GM12878 (cell line): Measurements from ENCODE around the gene PTGES2. TPM values are rescaled to one million over a fixed set of nuclear protein-coding genes. Genes with fewer than 3 reads are reported as not detected.

ENCODE experiments used
- ATAC-seq: fragments of 200-7000 bp; cut with Tn5 transposase; 3 replicates; pipeline ENCODE4 v1.9.1; 2020; ENCODE audit warnings: mild to moderate bottlenecking, moderate library complexity
- BruUV-seq: library from RNA; stranded (reverse); fragments of 400-500 nt; replicated peaks from 2 replicates; lab custom pipeline; 2021; lab: Mats Ljungman, UMichigan
- CTCF ChIA-PET: fragments of 300-600 bp; sonication (Branson Sonifier 250); formaldehyde crosslinking; extraction: SDS; loops from one replicate; lab custom pipeline; 2021; ENCODE audit warnings: inconsistent platforms; lab: Yijun Ruan, JAX
- POLR2A ChIA-PET: fragments of 350-600 bp; formaldehyde crosslinking; extraction: SDS; loops from one replicate; lab custom pipeline; 2021; ENCODE audit warnings: inconsistent platforms; lab: Charles Lee
- RAD21 ChIA-PET: fragments of 300-600 bp; sonication (Branson Sonifier 250); formaldehyde crosslinking; loops from one replicate; lab custom pipeline; 2023; ENCODE audit warnings: antibody characterized with exemption; ENCODE audit not compliant: unreplicated experiment; lab: Charles Lee
- SMC1A ChIA-PET: fragments of 300-600 bp; sonication (Branson Sonifier 250); formaldehyde crosslinking; loops from one replicate; lab custom pipeline; 2023; ENCODE audit not compliant: unreplicated experiment, uncharacterized antibody; lab: Charles Lee
- DNase-seq: peaks from one replicate; pipeline ENCODE4 v3.0.0-alpha.2; 2011; ENCODE audit warnings: low read depth, low spot score
- FAIRE-seq: peaks from 3 replicates; lab custom pipeline; 2011; peaks lifted over from hg19 to GRCh38; lab: Jason Lieb, UNC
- H2AFZ ChIP-seq: 2 replicates; pipeline ENCODE4 v1.6.0; 2011; ENCODE audit warnings: low read depth, low read length, control low read depth; ENCODE audit not compliant: control insufficient read depth
- H3K27ac ChIP-seq: 2 replicates; pipeline ENCODE4 v1.5.1; 2011; ENCODE audit warnings: control low read depth; ENCODE audit not compliant: control insufficient read depth, insufficient read depth
- H3K27me3 ChIP-seq, 2 experiments: replicated peaks in 1 of 2; 2 replicates each; pipeline versions ENCODE4 v1.6.0 to v1.6.1; 2011; ENCODE audit warnings: low read length in 1 of 2; ENCODE audit not compliant: control insufficient read depth in 2 of 2, insufficient read depth in 2 of 2
- H3K36me3 ChIP-seq, 2 experiments: 2 replicates each; pipeline ENCODE4 v1.5.1; 2011; ENCODE audit warnings: low read length in 1 of 2; ENCODE audit not compliant: control insufficient read depth in 2 of 2, insufficient read depth in 2 of 2
- H3K4me1 ChIP-seq: 2 replicates; pipeline ENCODE4 v1.6.1; 2011; ENCODE audit warnings: mild to moderate bottlenecking, low read length, moderate library complexity, mixed read lengths; ENCODE audit not compliant: control insufficient read depth, insufficient read depth
- H3K4me2 ChIP-seq: 2 replicates; pipeline ENCODE4 v1.6.0; 2011; ENCODE audit warnings: control low read depth; ENCODE audit not compliant: control insufficient read depth, insufficient read depth
- H3K4me3 ChIP-seq: fragments of 200-600 bp; sonication (generic); 2 replicates; pipeline ENCODE4 v1.5.1; 2016
- H3K79me2 ChIP-seq: 2 replicates; pipeline ENCODE4 v1.6.0; 2011; ENCODE audit warnings: low read length; ENCODE audit not compliant: control insufficient read depth, insufficient read depth
- H3K9ac ChIP-seq: 2 replicates; pipeline ENCODE4 v1.8.0; 2011; ENCODE audit warnings: low read length, control low read depth, mixed read lengths; ENCODE audit not compliant: control insufficient read depth, insufficient read depth
- H3K9me3 ChIP-seq: replicated peaks from 3 replicates; pipeline ENCODE4 v1.5.1; 2011; ENCODE audit warnings: mild to moderate bottlenecking, low read length; ENCODE audit not compliant: control insufficient read depth, insufficient read depth
- H4K20me1 ChIP-seq: 2 replicates; pipeline ENCODE4 v1.6.0; 2011; ENCODE audit not compliant: control insufficient read depth, insufficient read depth
- BCL11A ChIP-seq: IDR thresholded peaks from 2 replicates; pipeline ENCODE4 v1.6.1; 2011; ENCODE audit warnings: low read depth, low read length
- CEBPB ChIP-seq, 2 experiments: fragments of 150-350 bp in 1 of 2; IDR thresholded peaks; 2 replicates each; pipeline ENCODE4 v1.6.1; 2012 to 2014; ENCODE audit warnings: low read depth in 2 of 2, low read length in 2 of 2, borderline replicate concordance in 1 of 2, inconsistent platforms in 1 of 2
- HDGF ChIP-seq: fragments of 450-650 bp; IDR thresholded peaks from 2 replicates; pipeline ENCODE4 v1.6.1; 2016; ENCODE audit warnings: antibody characterized with exemption
- YY1 ChIP-seq: IDR thresholded peaks from 2 replicates; pipeline ENCODE4 v1.6.1; 2011; ENCODE audit warnings: low read depth, mild to moderate bottlenecking, low read length
- ZNF622 ChIP-seq: fragments of 450-650 bp; IDR thresholded peaks from 2 replicates; pipeline ENCODE4 v1.6.1; 2017; ENCODE audit warnings: mild to moderate bottlenecking, inconsistent platforms
- WGBS: methylation state at CpG from one replicate; pipeline ENCODE4 v1.1.6; 2016; ENCODE audit warnings: low lambda C conversion rate; ENCODE audit not compliant: insufficient replicate concordance, insufficient coverage; ENCODE audit errors: missing lambda C conversion rate; 5-methylcytosine and 5-hydroxymethylcytosine counted together
- in situ Hi-C: fragments of 300-500 bp; cut with MboI; formaldehyde crosslinking; loops from 9 replicates; pipeline ENCODE4 v1.14.3; 2018; ENCODE audit warnings: mixed read lengths
- intact Hi-C: fragments of 100-400 bp; cut with micrococcal nuclease; formaldehyde crosslinking; loops from one replicate; pipeline ENCODE4 v1.14.2; 2022; ENCODE audit not compliant: unreplicated experiment
- polyA plus RNA-seq, 11 experiments: library from polyadenylated mRNA; depleted of rRNA in 4 of 11; unstranded in 6 of 11; stranded (reverse) in 5 of 11; fragments of >200 nt; fragmentation: Nextera tagmentation in 4 of 11; fragmentation: Illumina TruSeq in 1 of 11; extraction: Ambion mirVana in 4 of 11; extraction: Trizol in 1 of 11; gene quantifications; 1 replicate in 1 of 11; 2 replicates in 10 of 11; pipeline versions ENCODE4 v1.2.1 to v1.2.3, GENCODE V29; 2011 to 2016; ENCODE audit warnings: inconsistent platforms in 2 of 11, missing spikeins in 2 of 11, low read depth in 1 of 11
- total RNA-seq, 4 experiments: library from RNA; depleted of rRNA in 3 of 4; stranded (reverse); fragments of >200 nt in 3 of 4; fragmentation: Illumina TruSeq in 1 of 4; extraction: Trizol in 1 of 4; gene quantifications; 2 replicates each; pipeline versions ENCODE4 v1.2.1 to v1.2.3, GENCODE V29; 2013 to 2021
- TF ChIP-seq, protein P1 (sequence below): IDR thresholded peaks from 2 replicates; pipeline ENCODE4 v1.6.1; 2012; ENCODE audit warnings: improper control_type of control experiment, low read depth, low read length; ENCODE audit not compliant: insufficient replicate concordance
- TF ChIP-seq, protein P2 (sequence below): fragments of 450-650 bp; IDR thresholded peaks from 2 replicates; pipeline ENCODE4 v1.6.1; 2018; ENCODE audit warnings: mild to moderate bottlenecking, low read depth, moderate library complexity; ENCODE audit not compliant: partially characterized antibody

PTGES2 gene
- total and polyA plus RNA-seq, 10 of the 15 experiments (the other 5 are each of a cell fraction or from before 2014, with no cell fraction given): 2.1 to 141 (median 99.1) TPM

DNA sequence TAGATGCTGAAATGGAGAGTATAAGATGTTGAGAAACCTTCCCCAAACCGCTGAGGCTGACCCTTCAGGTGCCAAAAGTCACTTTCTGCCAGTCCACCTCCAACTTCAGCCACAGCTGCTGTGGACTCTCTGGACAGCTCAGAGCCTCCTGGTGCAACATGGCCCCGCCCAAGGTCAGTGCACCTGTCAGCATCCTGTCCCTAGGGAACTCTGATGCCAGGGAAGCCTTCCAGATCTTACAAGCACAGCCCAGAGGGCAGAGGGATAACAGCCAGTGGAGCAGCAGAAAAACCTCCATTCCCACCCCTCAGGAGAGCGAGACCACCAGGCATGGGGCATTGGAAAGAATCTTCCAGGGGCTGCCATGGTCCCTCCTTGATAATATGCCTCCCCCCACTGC, 10.5 kb upstream of the PTGES2 start:
- Histone ChIP-seq H3K4me2 (no peak overlapping the region), H3K27ac (no peak overlapping the region), H2AFZ (no peak overlapping the region), H3K9me3 (no peaks in the 10 kb centered on the region), H3K4me3 (no peak overlapping the region), H3K36me3 (no peaks in the 10 kb centered on the region), H4K20me1 (no peaks in the 10 kb centered on the region), H3K4me1 (no peaks in the 10 kb centered on the region), H3K9ac (no peak overlapping the region), H3K79me2 (no peaks in the 10 kb centered on the region), H3K27me3 (peaks cover 0 to 2% of the 10 kb centered on the region in 2 experiments; a peak in 2 of 4 replicates)
- 17% methylated on average over 3 of the region's 3 CpGs for WGBS
- intact Hi-C loops (no loop called here), in situ Hi-C loops (no loop called here)
- RAD21 ChIA-PET: no interaction called here
- DNase-seq (no peak), ATAC-seq (no peak), FAIRE-seq (no peak)
- SMC1A ChIA-PET: no interaction called here
- CTCF ChIA-PET: no interaction called here
- POLR2A ChIA-PET: no interaction called here
- no peak for TF ChIP-seq YY1
- no TSS peak for BruUV-seq

DNA sequence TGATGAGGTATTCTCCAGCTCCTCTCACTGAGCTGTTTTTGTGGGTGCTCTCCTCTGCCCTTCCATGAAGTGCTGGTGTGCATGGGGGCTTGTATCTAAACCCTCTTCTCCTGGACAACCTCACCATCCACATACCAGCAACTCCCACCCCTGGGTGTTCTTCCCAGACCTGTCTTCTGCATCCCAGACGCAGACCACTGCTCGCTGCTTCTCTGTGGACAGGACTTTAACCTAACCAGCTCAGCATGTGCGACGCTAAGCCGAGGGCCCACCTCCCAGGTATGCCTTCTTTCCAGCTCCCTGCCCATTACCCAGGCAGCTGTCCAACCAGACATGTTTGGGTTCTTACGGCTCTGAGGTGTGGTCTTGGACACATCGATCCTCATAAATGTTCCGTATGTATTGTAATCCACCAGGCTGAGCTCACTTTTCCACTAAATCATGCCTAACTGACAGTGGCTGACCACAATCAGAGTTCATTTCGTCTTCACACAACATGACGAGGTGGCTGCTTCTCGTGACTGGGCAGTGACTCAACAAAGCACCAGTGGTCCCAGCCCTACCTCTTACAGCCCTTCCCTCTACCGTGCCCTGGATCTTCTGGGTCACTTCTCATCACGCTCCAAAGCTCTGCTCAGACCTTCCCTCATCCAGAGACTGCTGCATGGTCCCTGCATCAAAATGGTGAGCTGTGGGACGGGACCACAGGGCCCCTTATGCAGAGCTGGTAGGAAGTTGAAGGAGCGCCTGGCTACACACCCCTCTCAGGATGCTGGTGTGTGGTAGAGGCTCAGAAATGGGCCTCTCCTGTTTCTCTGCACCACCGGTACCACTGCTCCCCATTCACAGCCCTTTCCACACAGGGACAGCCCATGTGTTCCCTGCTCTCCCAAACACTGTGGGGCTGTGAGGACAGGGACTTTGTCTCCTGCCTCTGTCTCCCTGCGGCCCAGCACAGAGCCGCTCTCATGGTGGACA, 9.6 kb upstream of the PTGES2 start:
- RAD21 ChIA-PET: no interaction called here
- TF ChIP-seq HDGF (no peak), CEBPB (IDR thresholded peaks at IDR 0.05; ENCODE audit: borderline replicate concordance in 1 of 2, low read depth in 2 of 2, low read length in 2 of 2) (no peak), BCL11A (no peak), ZNF622 (no peak)
- TF ChIP-seq, protein P1, sequence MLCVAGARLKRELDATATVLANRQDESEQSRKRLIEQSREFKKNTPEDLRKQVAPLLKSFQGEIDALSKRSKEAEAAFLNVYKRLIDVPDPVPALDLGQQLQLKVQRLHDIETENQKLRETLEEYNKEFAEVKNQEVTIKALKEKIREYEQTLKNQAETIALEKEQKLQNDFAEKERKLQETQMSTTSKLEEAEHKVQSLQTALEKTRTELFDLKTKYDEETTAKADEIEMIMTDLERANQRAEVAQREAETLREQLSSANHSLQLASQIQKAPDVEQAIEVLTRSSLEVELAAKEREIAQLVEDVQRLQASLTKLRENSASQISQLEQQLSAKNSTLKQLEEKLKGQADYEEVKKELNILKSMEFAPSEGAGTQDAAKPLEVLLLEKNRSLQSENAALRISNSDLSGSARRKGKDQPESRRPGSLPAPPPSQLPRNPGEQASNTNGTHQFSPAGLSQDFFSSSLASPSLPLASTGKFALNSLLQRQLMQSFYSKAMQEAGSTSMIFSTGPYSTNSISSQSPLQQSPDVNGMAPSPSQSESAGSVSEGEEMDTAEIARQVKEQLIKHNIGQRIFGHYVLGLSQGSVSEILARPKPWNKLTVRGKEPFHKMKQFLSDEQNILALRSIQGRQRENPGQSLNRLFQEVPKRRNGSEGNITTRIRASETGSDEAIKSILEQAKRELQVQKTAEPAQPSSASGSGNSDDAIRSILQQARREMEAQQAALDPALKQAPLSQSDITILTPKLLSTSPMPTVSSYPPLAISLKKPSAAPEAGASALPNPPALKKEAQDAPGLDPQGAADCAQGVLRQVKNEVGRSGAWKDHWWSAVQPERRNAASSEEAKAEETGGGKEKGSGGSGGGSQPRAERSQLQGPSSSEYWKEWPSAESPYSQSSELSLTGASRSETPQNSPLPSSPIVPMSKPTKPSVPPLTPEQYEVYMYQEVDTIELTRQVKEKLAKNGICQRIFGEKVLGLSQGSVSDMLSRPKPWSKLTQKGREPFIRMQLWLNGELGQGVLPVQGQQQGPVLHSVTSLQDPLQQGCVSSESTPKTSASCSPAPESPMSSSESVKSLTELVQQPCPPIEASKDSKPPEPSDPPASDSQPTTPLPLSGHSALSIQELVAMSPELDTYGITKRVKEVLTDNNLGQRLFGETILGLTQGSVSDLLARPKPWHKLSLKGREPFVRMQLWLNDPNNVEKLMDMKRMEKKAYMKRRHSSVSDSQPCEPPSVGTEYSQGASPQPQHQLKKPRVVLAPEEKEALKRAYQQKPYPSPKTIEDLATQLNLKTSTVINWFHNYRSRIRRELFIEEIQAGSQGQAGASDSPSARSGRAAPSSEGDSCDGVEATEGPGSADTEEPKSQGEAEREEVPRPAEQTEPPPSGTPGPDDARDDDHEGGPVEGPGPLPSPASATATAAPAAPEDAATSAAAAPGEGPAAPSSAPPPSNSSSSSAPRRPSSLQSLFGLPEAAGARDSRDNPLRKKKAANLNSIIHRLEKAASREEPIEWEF: no peak
- TF ChIP-seq, protein P2, sequence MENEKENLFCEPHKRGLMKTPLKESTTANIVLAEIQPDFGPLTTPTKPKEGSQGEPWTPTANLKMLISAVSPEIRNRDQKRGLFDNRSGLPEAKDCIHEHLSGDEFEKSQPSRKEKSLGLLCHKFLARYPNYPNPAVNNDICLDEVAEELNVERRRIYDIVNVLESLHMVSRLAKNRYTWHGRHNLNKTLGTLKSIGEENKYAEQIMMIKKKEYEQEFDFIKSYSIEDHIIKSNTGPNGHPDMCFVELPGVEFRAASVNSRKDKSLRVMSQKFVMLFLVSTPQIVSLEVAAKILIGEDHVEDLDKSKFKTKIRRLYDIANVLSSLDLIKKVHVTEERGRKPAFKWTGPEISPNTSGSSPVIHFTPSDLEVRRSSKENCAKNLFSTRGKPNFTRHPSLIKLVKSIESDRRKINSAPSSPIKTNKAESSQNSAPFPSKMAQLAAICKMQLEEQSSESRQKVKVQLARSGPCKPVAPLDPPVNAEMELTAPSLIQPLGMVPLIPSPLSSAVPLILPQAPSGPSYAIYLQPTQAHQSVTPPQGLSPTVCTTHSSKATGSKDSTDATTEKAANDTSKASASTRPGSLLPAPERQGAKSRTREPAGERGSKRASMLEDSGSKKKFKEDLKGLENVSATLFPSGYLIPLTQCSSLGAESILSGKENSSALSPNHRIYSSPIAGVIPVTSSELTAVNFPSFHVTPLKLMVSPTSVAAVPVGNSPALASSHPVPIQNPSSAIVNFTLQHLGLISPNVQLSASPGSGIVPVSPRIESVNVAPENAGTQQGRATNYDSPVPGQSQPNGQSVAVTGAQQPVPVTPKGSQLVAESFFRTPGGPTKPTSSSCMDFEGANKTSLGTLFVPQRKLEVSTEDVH: no peak

More for the DNA sequence above, 9.6 kb upstream of the PTGES2 start:
- H3K79me2 ChIP-seq: no peaks in the 10 kb centered on the region
- H4K20me1 ChIP-seq: no peaks in the 10 kb centered on the region
- POLR2A ChIA-PET: no interaction called here
- H3K9me3 ChIP-seq: no peaks in the 10 kb centered on the region
- ATAC-seq (no peak), FAIRE-seq (no peak), DNase-seq (no peak)
- intact Hi-C loops (no loop called here), in situ Hi-C loops (no loop called here)
- H3K9ac ChIP-seq: no peak overlapping the region
- no peaks in the 10 kb centered on the region for H3K4me1 ChIP-seq
- H3K4me3 ChIP-seq: no peak overlapping the region
- H3K27me3 ChIP-seq: peaks cover 0 to 2% of the 10 kb centered on the region in 2 experiments; a peak in 2 of 4 replicates
- H3K27ac ChIP-seq: no peak overlapping the region
- BruUV-seq: no TSS peak
- SMC1A ChIA-PET: interaction anchor here (1.3 kb wide), 1 partner anchor 11 kb away, joined by 3 read pairs; no protein-coding TSS in a partner anchor
- H3K36me3 ChIP-seq: no peaks in the 10 kb centered on the region
- H2AFZ ChIP-seq: no peak overlapping the region
- H3K4me2 ChIP-seq: no peak overlapping the region
- CTCF ChIA-PET: interaction anchor here (1.3 to 1.5 kb wide), 3 partner anchors 12 to 22 kb away, joined by 3 to 6 read pairs (median 3); no protein-coding TSS in a partner anchor
- WGBS: 49% methylated on average over 18 of the region's 18 CpGs
